ENCODE measurements around the gene SLC49A4. TPM values are rescaled to one million over a fixed set of nuclear protein-coding genes. Genes with fewer than 3 reads are reported as not detected.
A peak's percentile ranks its signal among the peaks of the same experiment; 100 is the strongest.

The SLC49A4 gene
- total RNA-seq, 1 experiment from 2014 or later = 11.3 TPM

DNA sequence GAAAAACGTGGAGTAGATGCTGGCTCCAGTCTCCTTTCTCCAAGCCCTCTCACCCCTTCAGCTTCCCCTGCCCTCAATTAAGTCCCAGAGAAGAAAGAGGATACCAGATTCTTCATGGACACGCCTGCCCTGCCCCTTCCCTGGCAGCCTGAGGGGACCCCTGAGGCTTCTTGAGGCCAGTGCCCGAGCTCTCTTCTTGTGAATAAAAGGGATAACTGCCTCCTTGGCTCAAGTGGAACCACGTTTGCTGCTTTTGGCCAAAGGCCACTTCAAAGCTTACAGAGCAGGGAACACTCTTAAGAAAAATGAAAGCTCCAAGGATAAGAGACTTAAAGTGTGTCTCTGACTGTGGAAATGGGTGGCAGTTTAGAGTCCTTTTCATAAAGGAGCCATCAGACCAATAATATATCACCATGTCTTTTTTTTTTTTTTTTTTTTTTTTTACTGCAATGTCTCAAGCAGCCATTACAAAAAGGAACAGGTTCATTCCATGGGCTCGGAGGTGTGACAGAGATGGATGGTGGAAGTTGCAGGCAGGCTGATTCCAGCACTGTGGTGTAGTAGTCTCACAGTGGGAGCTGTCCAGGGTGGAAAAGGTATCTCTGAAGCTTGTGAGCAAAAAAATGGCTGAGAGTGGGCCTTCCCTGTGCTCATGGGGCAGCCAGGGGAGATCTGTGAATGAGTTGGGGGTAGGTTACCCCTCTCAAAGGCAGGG lies 123.9 kb downstream of the SLC49A4 start:
- no peak for ATAC-seq
- CTCF ChIA-PET = interaction anchor here (1.3 kb wide), 1 partner anchor 534 kb away, joined by 3 read pairs; the partner anchor contains the start of gene FAM162A
- POLR2A ChIA-PET = no interaction called here

More for the DNA sequence above, 123.9 kb downstream of the SLC49A4 start:
- H2AFZ ChIP-seq (ENCODE audit: low read depth, low read length, poor library complexity, severe bottlenecking) = no peak overlapping the region
- intact Hi-C loops (cut with micrococcal nuclease) = no loop called here
- H3K27me3 ChIP-seq (ENCODE audit: insufficient read depth, low read length) = peaks cover 12% of the 10 kb centered on the region; the same call in 1 of the 2 replicates
- no peaks in the 10 kb centered on the region for H4K20me1 ChIP-seq (ENCODE audit: insufficient read depth)
- TF ChIP-seq, protein P1, sequence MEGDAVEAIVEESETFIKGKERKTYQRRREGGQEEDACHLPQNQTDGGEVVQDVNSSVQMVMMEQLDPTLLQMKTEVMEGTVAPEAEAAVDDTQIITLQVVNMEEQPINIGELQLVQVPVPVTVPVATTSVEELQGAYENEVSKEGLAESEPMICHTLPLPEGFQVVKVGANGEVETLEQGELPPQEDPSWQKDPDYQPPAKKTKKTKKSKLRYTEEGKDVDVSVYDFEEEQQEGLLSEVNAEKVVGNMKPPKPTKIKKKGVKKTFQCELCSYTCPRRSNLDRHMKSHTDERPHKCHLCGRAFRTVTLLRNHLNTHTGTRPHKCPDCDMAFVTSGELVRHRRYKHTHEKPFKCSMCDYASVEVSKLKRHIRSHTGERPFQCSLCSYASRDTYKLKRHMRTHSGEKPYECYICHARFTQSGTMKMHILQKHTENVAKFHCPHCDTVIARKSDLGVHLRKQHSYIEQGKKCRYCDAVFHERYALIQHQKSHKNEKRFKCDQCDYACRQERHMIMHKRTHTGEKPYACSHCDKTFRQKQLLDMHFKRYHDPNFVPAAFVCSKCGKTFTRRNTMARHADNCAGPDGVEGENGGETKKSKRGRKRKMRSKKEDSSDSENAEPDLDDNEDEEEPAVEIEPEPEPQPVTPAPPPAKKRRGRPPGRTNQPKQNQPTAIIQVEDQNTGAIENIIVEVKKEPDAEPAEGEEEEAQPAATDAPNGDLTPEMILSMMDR (IDR thresholded peaks at IDR 0.05 in 2 of 3, conservative IDR thresholded peaks at IDR 0.05 in 1 of 3; ENCODE audit: borderline replicate concordance in 1 of 3, insufficient read depth in 1 of 3, low read depth in 2 of 3, low read length in 2 of 3) = no peak
- TF ChIP-seq, protein P2, sequence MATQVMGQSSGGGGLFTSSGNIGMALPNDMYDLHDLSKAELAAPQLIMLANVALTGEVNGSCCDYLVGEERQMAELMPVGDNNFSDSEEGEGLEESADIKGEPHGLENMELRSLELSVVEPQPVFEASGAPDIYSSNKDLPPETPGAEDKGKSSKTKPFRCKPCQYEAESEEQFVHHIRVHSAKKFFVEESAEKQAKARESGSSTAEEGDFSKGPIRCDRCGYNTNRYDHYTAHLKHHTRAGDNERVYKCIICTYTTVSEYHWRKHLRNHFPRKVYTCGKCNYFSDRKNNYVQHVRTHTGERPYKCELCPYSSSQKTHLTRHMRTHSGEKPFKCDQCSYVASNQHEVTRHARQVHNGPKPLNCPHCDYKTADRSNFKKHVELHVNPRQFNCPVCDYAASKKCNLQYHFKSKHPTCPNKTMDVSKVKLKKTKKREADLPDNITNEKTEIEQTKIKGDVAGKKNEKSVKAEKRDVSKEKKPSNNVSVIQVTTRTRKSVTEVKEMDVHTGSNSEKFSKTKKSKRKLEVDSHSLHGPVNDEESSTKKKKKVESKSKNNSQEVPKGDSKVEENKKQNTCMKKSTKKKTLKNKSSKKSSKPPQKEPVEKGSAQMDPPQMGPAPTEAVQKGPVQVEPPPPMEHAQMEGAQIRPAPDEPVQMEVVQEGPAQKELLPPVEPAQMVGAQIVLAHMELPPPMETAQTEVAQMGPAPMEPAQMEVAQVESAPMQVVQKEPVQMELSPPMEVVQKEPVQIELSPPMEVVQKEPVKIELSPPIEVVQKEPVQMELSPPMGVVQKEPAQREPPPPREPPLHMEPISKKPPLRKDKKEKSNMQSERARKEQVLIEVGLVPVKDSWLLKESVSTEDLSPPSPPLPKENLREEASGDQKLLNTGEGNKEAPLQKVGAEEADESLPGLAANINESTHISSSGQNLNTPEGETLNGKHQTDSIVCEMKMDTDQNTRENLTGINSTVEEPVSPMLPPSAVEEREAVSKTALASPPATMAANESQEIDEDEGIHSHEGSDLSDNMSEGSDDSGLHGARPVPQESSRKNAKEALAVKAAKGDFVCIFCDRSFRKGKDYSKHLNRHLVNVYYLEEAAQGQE (IDR thresholded peaks at IDR 0.05; ENCODE audit: low read depth) = peak; percentile 62
- BruUV-seq (replicated peaks) = no TSS peak
- no peaks in the 10 kb centered on the region for H3K36me3 ChIP-seq (ENCODE audit: control insufficient read depth in 1 of 2, insufficient read depth in 2 of 2, low read length in 2 of 2)
- no peak overlapping the region for H3K27ac ChIP-seq (ENCODE audit: low read depth, low read length)
- H3K9ac ChIP-seq (ENCODE audit: low read length) = no peak overlapping the region
- no peak for DNase-seq (ENCODE audit: low read depth, low spot score)
- no peaks in the 10 kb centered on the region for H3K79me2 ChIP-seq (ENCODE audit: insufficient read depth, low read length)
- H3K9me3 ChIP-seq (ENCODE audit: control insufficient read depth in 1 of 2, insufficient read depth in 1 of 2, low read depth in 1 of 2, low read length in 2 of 2) = no peaks in the 10 kb centered on the region
- RAD21 ChIA-PET (ENCODE audit: low non-redundant PET in 1 of 2, low total read pairs in 2 of 2, uncharacterized antibody in 2 of 2, unreplicated experiment in 2 of 2) = no interaction called here
- no peak overlapping the region for H3K4me2 ChIP-seq (ENCODE audit: low read length)
- no peak overlapping the region for H3K4me3 ChIP-seq (replicated peaks in 1 of 2; ENCODE audit: low read depth in 1 of 2, low read length in 2 of 2)
- no peaks in the 10 kb centered on the region for H3K9me2 ChIP-seq (ENCODE audit: insufficient read depth)
- H3K4me1 ChIP-seq (ENCODE audit: control insufficient read depth in 1 of 2, insufficient read depth in 2 of 2, low read length in 2 of 2) = no peaks in the 10 kb centered on the region
